Type B pancreatic cell (in vitro differentiated cells): ENCODE results near the gene SPATA6. TPM values are rescaled to one million over a fixed set of nuclear protein-coding genes. Genes with fewer than 3 reads are reported as not detected.

Experiments
- DNase-seq: peaks from one replicate; pipeline ENCODE4 v3.0.0; 2021; ENCODE audit warnings: mixed read lengths; ENCODE audit not compliant: unreplicated experiment; ENCODE audit errors: extremely low spot score
- H3K27ac Mint-ChIP-seq: 2 replicates; pipeline ENCODE4 v1.8.0; 2021; ENCODE audit warnings: mild to moderate bottlenecking, mixed read lengths
- H3K27me3 Mint-ChIP-seq: 2 replicates; pipeline ENCODE4 v1.8.0; 2021; ENCODE audit warnings: mixed read lengths
- H3K36me3 Mint-ChIP-seq: 2 replicates; pipeline ENCODE4 v1.8.0; 2021; ENCODE audit warnings: mixed read lengths
- H3K4me1 Mint-ChIP-seq: one replicate; pipeline ENCODE4 v1.8.0; 2021; ENCODE audit warnings: mixed read lengths; ENCODE audit not compliant: unreplicated experiment
- H3K4me3 Mint-ChIP-seq: 2 replicates; pipeline ENCODE4 v1.8.0; 2021; ENCODE audit warnings: mild to moderate bottlenecking, mixed read lengths
- H3K9me3 Mint-ChIP-seq: 2 replicates; pipeline ENCODE4 v1.8.0; 2021; ENCODE audit warnings: mixed read lengths
- CTCF ChIP-seq: fragments of 200-600 bp; sonication (generic); conservative IDR thresholded peaks from 2 replicates; pipeline ENCODE4 v1.5.0; 2021; ENCODE audit warnings: antibody characterized with exemption, mild to moderate bottlenecking
- total RNA-seq: library from RNA; stranded (reverse); gene quantifications from 2 replicates; pipeline ENCODE4 v1.2.1, GENCODE V29; 2021; ENCODE audit warnings: low replicate concordance

SPATA6 gene
- total RNA-seq, 1 donor from 2014 or later = 23.5 TPM

GRCh38 chr1:48266576-48266975 is 205.4 kb downstream of the SPATA6 start:
- no peak for DNase-seq
- Mint-ChIP-seq H3K36me3 (no peaks in the 10 kb centered on the region), H3K4me1 (no peaks in the 10 kb centered on the region), H3K27ac (no peak overlapping the region), H3K4me3 (no peak overlapping the region), H3K9me3 (no peaks in the 10 kb centered on the region), H3K27me3 (no peaks in the 10 kb centered on the region)
- no peak for TF ChIP-seq CTCF

- no peaks in the 10 kb centered on the region for H3K9me3 Mint-ChIP-seq
- H3K27ac Mint-ChIP-seq = no peak overlapping the region
- no peak overlapping the region for H3K4me3 Mint-ChIP-seq
Measured at GRCh38 chr1:48263041-48263440, 209.0 kb downstream of the SPATA6 start.

GRCh38 chr1:48261881-48262400 is 210.1 kb downstream of the SPATA6 start:
- H3K27me3 Mint-ChIP-seq = no peaks in the 10 kb centered on the region
- H3K4me3 Mint-ChIP-seq = no peak overlapping the region
- H3K4me1 Mint-ChIP-seq = no peaks in the 10 kb centered on the region
- DNase-seq = no peak
- no peak for TF ChIP-seq CTCF
- no peaks in the 10 kb centered on the region for H3K9me3 Mint-ChIP-seq
- H3K36me3 Mint-ChIP-seq = no peaks in the 10 kb centered on the region
- H3K27ac Mint-ChIP-seq = no peak overlapping the region

More at GRCh38 chr1:48263041-48263440, 209.0 kb downstream of the SPATA6 start:
- no peak for TF ChIP-seq CTCF
- Mint-ChIP-seq H3K36me3 (no peaks in the 10 kb centered on the region), H3K4me1 (no peaks in the 10 kb centered on the region), H3K27me3 (no peaks in the 10 kb centered on the region)
- DNase-seq = no peak

GRCh38 chr1:48258106-48258505 is 213.9 kb downstream of the SPATA6 start:
- TF ChIP-seq CTCF = no peak
- Mint-ChIP-seq H3K9me3 (no peaks in the 10 kb centered on the region), H3K27me3 (no peaks in the 10 kb centered on the region), H3K4me3 (no peak overlapping the region), H3K4me1 (no peaks in the 10 kb centered on the region), H3K27ac (no peak overlapping the region), H3K36me3 (no peaks in the 10 kb centered on the region)
- DNase-seq = no peak

GRCh38 chr1:48254254-48254653 is 217.8 kb downstream of the SPATA6 start:
- TF ChIP-seq CTCF = no peak
- no peaks in the 10 kb centered on the region for H3K27me3 Mint-ChIP-seq
- no peak overlapping the region for H3K27ac Mint-ChIP-seq
- H3K4me3 Mint-ChIP-seq = no peak overlapping the region
- no peaks in the 10 kb centered on the region for H3K4me1 Mint-ChIP-seq
- H3K36me3 Mint-ChIP-seq = no peaks in the 10 kb centered on the region
- no peak for DNase-seq
- H3K9me3 Mint-ChIP-seq = no peaks in the 10 kb centered on the region

GRCh38 chr1:48251821-48252220 is 220.2 kb downstream of the SPATA6 start:
- Mint-ChIP-seq H3K36me3 (no peaks in the 10 kb centered on the region), H3K27ac (no peak overlapping the region), H3K9me3 (no peaks in the 10 kb centered on the region), H3K27me3 (no peaks in the 10 kb centered on the region), H3K4me3 (no peak overlapping the region), H3K4me1 (no peaks in the 10 kb centered on the region)
- DNase-seq = no peak
- no peak for TF ChIP-seq CTCF
